ENCODE results near the gene RPS6KA2. TPM values are rescaled to one million over a fixed set of nuclear protein-coding genes. Genes with fewer than 3 reads are reported as not detected.

RPS6KA2 gene
- total RNA-seq, 2 donors from 2014 or later, result 59.5 to 75.4 TPM

GRCh38 chr6:166508726-166509125, 118.3 kb downstream of the RPS6KA2 start:
- DNase-seq (ENCODE audit: low spot score), result no peak
- TF ChIP-seq CTCF (IDR thresholded peaks at IDR 0.05), result no peak
- Histone ChIP-seq H3K36me3 (peaks cover 3% of the 10 kb centered on the region), H3K9me3 (no peaks in the 10 kb centered on the region), H3K27me3 (replicated peaks; ENCODE audit: insufficient read depth) (no peaks in the 10 kb centered on the region), H3K4me1 (ENCODE audit: control insufficient read depth in 1 of 2, low read depth in 2 of 2) (no peaks in the 10 kb centered on the region), H3K4me3 (no peak overlapping the region), H3K27ac (no peak overlapping the region)
- ATAC-seq (ENCODE audit: insufficient number of reproducible peaks, low FRiP score, low read depth), result peak; percentile 9

GRCh38 chr6:166507809-166508564, 119.1 kb downstream of the RPS6KA2 start:
- DNase-seq (ENCODE audit: low spot score), result no peak
- Histone ChIP-seq H3K4me1 (ENCODE audit: control insufficient read depth in 1 of 2, low read depth in 2 of 2) (no peaks in the 10 kb centered on the region), H3K27ac (no peak overlapping the region), H3K9me3 (no peaks in the 10 kb centered on the region), H3K27me3 (replicated peaks; ENCODE audit: insufficient read depth) (no peaks in the 10 kb centered on the region), H3K36me3 (peaks cover 3% of the 10 kb centered on the region), H3K4me3 (no peak overlapping the region)
- no peak for TF ChIP-seq CTCF (IDR thresholded peaks at IDR 0.05)
- no peak for ATAC-seq (ENCODE audit: insufficient number of reproducible peaks, low FRiP score, low read depth)

- Histone ChIP-seq H3K4me3 (no peak overlapping the region), H3K27ac (no peak overlapping the region), H3K9me3 (no peaks in the 10 kb centered on the region), H3K36me3 (peaks cover 3% of the 10 kb centered on the region), H3K4me1 (ENCODE audit: control insufficient read depth in 1 of 2, low read depth in 2 of 2) (no peaks in the 10 kb centered on the region), H3K27me3 (replicated peaks; ENCODE audit: insufficient read depth) (no peaks in the 10 kb centered on the region)
- no peak for TF ChIP-seq CTCF (IDR thresholded peaks at IDR 0.05)
- no peak for ATAC-seq (ENCODE audit: insufficient number of reproducible peaks, low FRiP score, low read depth)
- DNase-seq (ENCODE audit: low spot score), result no peak
Measured at GRCh38 chr6:166507380-166507779, 119.7 kb downstream of the RPS6KA2 start.

- no peak for DNase-seq (ENCODE audit: low spot score)
- ATAC-seq (ENCODE audit: insufficient number of reproducible peaks, low FRiP score, low read depth), result no peak
- H3K4me3 ChIP-seq, result no peak overlapping the region
- H3K4me1 ChIP-seq (ENCODE audit: control insufficient read depth in 1 of 2, low read depth in 2 of 2), result no peaks in the 10 kb centered on the region
- H3K9me3 ChIP-seq, result no peaks in the 10 kb centered on the region
- no peak overlapping the region for H3K27ac ChIP-seq
- H3K27me3 ChIP-seq (replicated peaks; ENCODE audit: insufficient read depth), result no peaks in the 10 kb centered on the region
- no peak for TF ChIP-seq CTCF (IDR thresholded peaks at IDR 0.05)
- peaks cover 3% of the 10 kb centered on the region for H3K36me3 ChIP-seq
Measured at GRCh38 chr6:166505133-166505905, 121.7 kb downstream of the RPS6KA2 start.

GRCh38 chr6:166504100-166504499, 123.0 kb downstream of the RPS6KA2 start:
- Histone ChIP-seq H3K4me1 (ENCODE audit: control insufficient read depth in 1 of 2, low read depth in 2 of 2) (no peaks in the 10 kb centered on the region), H3K27me3 (replicated peaks; ENCODE audit: insufficient read depth) (no peaks in the 10 kb centered on the region), H3K9me3 (no peaks in the 10 kb centered on the region), H3K36me3 (peaks cover 3% of the 10 kb centered on the region), H3K4me3 (no peak overlapping the region), H3K27ac (no peak overlapping the region)
- no peak for DNase-seq (ENCODE audit: low spot score)
- no peak for TF ChIP-seq CTCF (IDR thresholded peaks at IDR 0.05)
- no peak for ATAC-seq (ENCODE audit: insufficient number of reproducible peaks, low FRiP score, low read depth)
